GM18520 (cell line): Measurements from ENCODE around the gene FAM13A.

Source experiments
- ATAC-seq: cut with Tn5 transposase; IDR thresholded peaks from one replicate; pipeline ENCODE4 v1.9.1; 2021; ENCODE audit not compliant: unreplicated experiment

The FAM13A gene

DNA sequence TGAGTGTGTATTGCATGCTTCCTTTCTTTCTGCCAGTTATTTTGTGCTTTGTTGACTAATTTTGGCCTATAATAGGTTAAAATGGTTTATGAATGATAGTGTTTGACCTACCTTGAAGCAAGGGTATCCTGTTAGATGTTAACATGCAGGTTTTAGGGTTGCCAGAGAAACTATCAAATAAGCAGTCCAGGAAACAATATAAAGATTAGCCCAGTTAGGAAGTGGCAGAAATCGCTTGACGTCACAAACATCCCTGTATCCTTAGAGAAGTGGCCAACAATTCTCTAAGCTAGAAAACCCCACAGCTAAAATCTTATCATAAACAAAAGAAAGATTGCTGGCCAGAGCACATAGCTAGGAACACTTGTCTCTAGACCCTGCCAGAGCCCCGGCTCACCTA, 363.2 kb downstream of the FAM13A start:
- no peak for ATAC-seq

- no peak for ATAC-seq
Measured at GRCh38 chr4:88690355-88690754, 366.6 kb downstream of the FAM13A start.

GRCh38 chr4:88681209-88681608, 375.8 kb downstream of the FAM13A start:
- no peak for ATAC-seq
